GM18508 (cell line): ENCODE measurements around the gene TCTA.

Experiments
- ATAC-seq: cut with Tn5 transposase; IDR thresholded peaks from one replicate; pipeline ENCODE4 v1.9.1; 2021; ENCODE audit warnings: moderate number of reproducible peaks; ENCODE audit not compliant: insufficient read depth, unreplicated experiment

TCTA gene

GRCh38 chr3:49454898-49455681 lies 42.9 kb downstream of the TCTA start:
- no peak for ATAC-seq

- ATAC-seq, result no peak
Measured at GRCh38 chr3:49456466-49456865, 44.2 kb downstream of the TCTA start.

GRCh38 chr3:49460188-49460890 lies 48.1 kb downstream of the TCTA start:
- ATAC-seq, result no peak

GRCh38 chr3:49460956-49461355 lies 48.7 kb downstream of the TCTA start:
- no peak for ATAC-seq

- no peak for ATAC-seq
Measured at GRCh38 chr3:49461443-49462171, 49.4 kb downstream of the TCTA start.

- no peak for ATAC-seq
Measured at GRCh38 chr3:49462222-49462621, 50.0 kb downstream of the TCTA start.

GRCh38 chr3:49465270-49466034 lies 53.2 kb downstream of the TCTA start:
- ATAC-seq, result no peak
